A549 (cell line): ENCODE data around the gene OPRD1. TPM values are rescaled to one million over a fixed set of nuclear protein-coding genes. Genes with fewer than 3 reads are reported as not detected.
"Not testable (repeated sequence)": the region's sequence is repeated elsewhere in the genome, so short reads cannot be mapped to it uniquely, and the experiment has no call there.

Experiments
- ATAC-seq, 2 experiments: fragments of 200-7000 bp in 1 of 2; fragments of >200 bp in 1 of 2; cut with Nextera tagmentation in 1 of 2; cut with Tn5 transposase in 1 of 2; 3 replicates each; pipeline versions ENCODE4 v1.8.0 to v1.9.1; 2018 to 2020; ENCODE audit warnings: mild to moderate bottlenecking in 1 of 2, moderate library complexity in 1 of 2
- CTCF ChIA-PET: fragments of 300-600 bp; sonication (Branson Sonifier 250); formaldehyde crosslinking; extraction: SDS; loops from one replicate; lab custom pipeline; 2021; ENCODE audit warnings: antibody characterized with exemption, inconsistent platforms; lab: Yijun Ruan, JAX
- POLR2A ChIA-PET: fragments of 350-600 bp; formaldehyde crosslinking; extraction: SDS; loops from one replicate; lab custom pipeline; 2021; ENCODE audit warnings: antibody characterized with exemption, inconsistent platforms; lab: Yijun Ruan, JAX
- DNase-seq, 2 experiments: peaks; one replicate each; pipeline versions ENCODE4 v3.0.0 to v3.0.0-alpha.2; 2011 to 2016; ENCODE audit warnings: low read depth in 1 of 2, low spot score in 1 of 2
- FAIRE-seq: peaks from 2 replicates; lab custom pipeline; 2011; peaks lifted over from hg19 to GRCh38; lab: Jason Lieb, UNC
- H3K27ac ChIP-seq, 2 experiments: fragments of >200 bp; sonication (Bioruptor Twin); formaldehyde crosslinking; 3 replicates each; pipeline ENCODE4 v1.5.1; 2016 to 2017
- H3K4me1 ChIP-seq: fragments of >200 bp; sonication (Bioruptor Twin); formaldehyde crosslinking; 3 replicates; pipeline ENCODE4 v1.6.1; 2016
- H3K4me2 ChIP-seq: fragments of >200 bp; sonication (Bioruptor Twin); formaldehyde crosslinking; 3 replicates; pipeline ENCODE4 v1.6.1; 2016
- H3K4me3 ChIP-seq: fragments of >200 bp; sonication (Bioruptor Twin); formaldehyde crosslinking; 3 replicates; pipeline ENCODE4 v1.5.1; 2016
- H3K9me3 ChIP-seq: fragments of >200 bp; sonication (Bioruptor Twin); formaldehyde crosslinking; 3 replicates; pipeline ENCODE4 v1.6.1; 2016
- BHLHE40 ChIP-seq: IDR thresholded peaks from 2 replicates; pipeline ENCODE4 v1.6.1; 2012; ENCODE audit warnings: low read depth, low read length, inconsistent platforms
- CEBPB ChIP-seq, 2 experiments: fragments of >200 bp in 1 of 2; sonication (Bioruptor Twin) in 1 of 2; formaldehyde crosslinking in 1 of 2; IDR thresholded peaks; 2 replicates each; pipeline ENCODE4 v1.6.1; 2012 to 2016
- EHF ChIP-seq: fragments of 250-450 bp; sonication (Bioruptor Pico); IDR thresholded peaks from 2 replicates; pipeline ENCODE4 v1.5.0; 2020; ENCODE audit warnings: mild to moderate bottlenecking
- FOXS1 ChIP-seq: fragments of 250-450 bp; sonication (Bioruptor Pico); IDR thresholded peaks from 2 replicates; pipeline ENCODE4 v1.5.0; 2020; ENCODE audit warnings: mild to moderate bottlenecking, moderate library complexity
- NPAS2 ChIP-seq: fragments of 250-450 bp; sonication (Bioruptor Pico); IDR thresholded peaks from 2 replicates; pipeline ENCODE4 v1.8.0; 2022; ENCODE audit warnings: mild to moderate bottlenecking, moderate library complexity, borderline replicate concordance
- POLR2AphosphoS2 ChIP-seq: conservative IDR thresholded peaks from 2 replicates; pipeline ENCODE4 v1.6.1; 2012; ENCODE audit warnings: low read length, improper control_type of control experiment, inconsistent platforms
- REST ChIP-seq: fragments of 200-600 bp; sonication (generic); IDR thresholded peaks from 2 replicates; pipeline ENCODE4 v1.6.1; 2016; ENCODE audit warnings: antibody characterized with exemption, mild to moderate bottlenecking, moderate library complexity
- TP53 ChIP-seq: fragments of 250-450 bp; sonication (Bioruptor Pico); IDR thresholded peaks from 2 replicates; pipeline ENCODE4 v1.5.0; 2021; ENCODE audit warnings: mild to moderate bottlenecking, moderate library complexity
- USF2 ChIP-seq: fragments of 450-650 bp; IDR thresholded peaks from 2 replicates; pipeline ENCODE4 v1.6.1; 2014; ENCODE audit warnings: antibody characterized with exemption
- ZNF302 ChIP-seq: fragments of 250-450 bp; sonication (Bioruptor Pico); IDR thresholded peaks from 2 replicates; pipeline ENCODE4 v1.9.0; 2021; ENCODE audit warnings: inconsistent platforms, mild to moderate bottlenecking, moderate library complexity
- WGBS: methylation state at CpG from one replicate; pipeline ENCODE4 v1.1.6; 2017; ENCODE audit errors: missing lambda C conversion rate; 5-methylcytosine and 5-hydroxymethylcytosine counted together
- polyA plus RNA-seq, 4 experiments: library from polyadenylated mRNA; depleted of rRNA in 3 of 4; stranded (reverse); fragments of >200 nt; fragmentation: RNase III in 1 of 4; extraction: RNeasy Plus Mini Kit Qiagen cat#74134 plus additional on column Dnase treatment in 1 of 4; gene quantifications; 2 replicates in 3 of 4; 3 replicates in 1 of 4; pipeline ENCODE4 v1.2.3, GENCODE V29; 2011 to 2017

The OPRD1 gene
- polyA plus RNA-seq, 2 of the 4 experiments (the other 2 are of a cell fraction) = not detected

GRCh38 chr1:28869952-28870351 is 58.0 kb downstream of the OPRD1 start:
- 93% methylated on average over 4 of the region's 5 CpGs for WGBS
- DNase-seq (no peak), ATAC-seq (no peak), FAIRE-seq (no peak)
- Histone ChIP-seq H3K27ac (no peak overlapping the region), H3K4me2 (no peak overlapping the region), H3K4me1 (peaks cover 17% of the 10 kb centered on the region), H3K9me3 (no peaks in the 10 kb centered on the region), H3K4me3 (no peak overlapping the region)
- TF ChIP-seq REST (0 out of 2 replicates have a peak, but pooled peaks have one; percentile 18), TP53 (CRISPR knock-in tag) (no peak)
- POLR2A ChIA-PET = no interaction called here
- CTCF ChIA-PET = interaction anchor here (0.7 to 2.4 kb wide), 4 partner anchors 10 to 85 kb away, joined by 3 to 8 read pairs (median 5); no protein-coding TSS in a partner anchor

- FAIRE-seq = no peak
- ChIA-PET POLR2A (interaction anchor here (0.7 kb wide), 1 partner anchor 203 kb away, joined by 5 read pairs; the partner anchor contains the start of gene GMEB1), CTCF (interaction anchor here (0.8 to 10.6 kb wide), 3 partner anchors 10 to 252 kb away, joined by 3 to 211 read pairs (median 4); partner anchors contain the start of gene TMEM200B)
- Histone ChIP-seq H3K4me2 (peak overlapping the region; percentile 39; the same call in 1 of the 3 replicates), H3K9me3 (no peaks in the 10 kb centered on the region), H3K4me1 (peaks cover 9% of the 10 kb centered on the region), H3K27ac (peak overlapping the region in 1 of 2 experiments; percentile 41; a peak in 1 of 6 replicates), H3K4me3 (no peak overlapping the region)
- DNase-seq = no peak
- 90% methylated on average over 7 of the region's 12 CpGs for WGBS
- TF ChIP-seq BHLHE40 = no peak
- TF ChIP-seq ZNF302 = no peak
- no peak for TF ChIP-seq REST
- TF ChIP-seq POLR2AphosphoS2 = no peak
- no peak for TF ChIP-seq USF2
- no peak for TF ChIP-seq FOXS1 (CRISPR knock-in tag)
- no peak for TF ChIP-seq EHF (CRISPR knock-in tag)
- no peak for TF ChIP-seq CEBPB (IDR thresholded peaks at IDR 0.05)
- TF ChIP-seq NPAS2 (CRISPR knock-in tag) = no peak
- ATAC-seq = no peak; a peak in 1 of 6 replicates
Measured at GRCh38 chr1:28871631-28872401, 59.8 kb downstream of the OPRD1 start.

GRCh38 chr1:28875134-28875533 is 63.2 kb downstream of the OPRD1 start:
- ATAC-seq, H3K9me3 ChIP-seq, FAIRE-seq, DNase-seq, H3K4me2 ChIP-seq, POLR2A ChIA-PET, H3K27ac ChIP-seq, H3K4me3 ChIP-seq, H3K4me1 ChIP-seq: not testable (repeated sequence)
- CTCF ChIA-PET = interaction anchor here (2.6 to 12.9 kb wide), 3 partner anchors 47 to 157 kb away, joined by 11 to 512 read pairs (median 211); no protein-coding TSS in a partner anchor
- WGBS = 89% methylated on average over 5 of the region's 5 CpGs
